H9 (cell line): ENCODE results near the gene OR2M3. TPM values are rescaled to one million over a fixed set of nuclear protein-coding genes. Genes with fewer than 3 reads are reported as not detected.

Experiments
- DNase-seq: peaks from one replicate; pipeline ENCODE4 v3.0.0-alpha.2; 2017
- H2AFZ ChIP-seq: one replicate; pipeline ENCODE4 v1.6.1; 2013; ENCODE audit warnings: mild to moderate bottlenecking, low read length, control low read depth, moderate library complexity
- H2AK5ac ChIP-seq: 2 replicates; pipeline ENCODE4 v1.6.1; 2013; ENCODE audit warnings: low read length, control low read depth, mixed read lengths; ENCODE audit not compliant: insufficient read length
- H2BK120ac ChIP-seq: one replicate; pipeline ENCODE4 v1.6.1; 2013; ENCODE audit warnings: low read depth, mild to moderate bottlenecking, low read length, control low read depth, inconsistent platforms; ENCODE audit not compliant: poor library complexity, severe bottlenecking
- H2BK12ac ChIP-seq: 2 replicates; pipeline ENCODE4 v1.6.1; 2013; ENCODE audit warnings: low read length, control low read depth, mixed read lengths, low read depth; ENCODE audit not compliant: insufficient read length
- H2BK15ac ChIP-seq: 2 replicates; pipeline ENCODE4 v1.6.1; 2013; ENCODE audit warnings: low read depth, low read length, control low read depth
- H2BK20ac ChIP-seq: one replicate; pipeline ENCODE4 v1.6.1; 2013; ENCODE audit warnings: low read depth, mild to moderate bottlenecking, low read length, control low read depth, inconsistent platforms; ENCODE audit not compliant: poor library complexity, severe bottlenecking
- H2BK5ac ChIP-seq: 2 replicates; pipeline ENCODE4 v1.6.1; 2013; ENCODE audit warnings: low read length, control low read depth, mixed read lengths; ENCODE audit not compliant: insufficient read length
- H3K14ac ChIP-seq: 2 replicates; pipeline ENCODE4 v1.6.1; 2013; ENCODE audit warnings: low read length, control low read depth; ENCODE audit not compliant: insufficient read depth
- H3K18ac ChIP-seq: 2 replicates; pipeline ENCODE4 v1.6.1; 2013; ENCODE audit warnings: low read depth, mild to moderate bottlenecking, mixed read lengths, low read length, control low read depth; ENCODE audit not compliant: insufficient read length
- H3K23ac ChIP-seq: 2 replicates; pipeline ENCODE4 v1.6.1; 2013; ENCODE audit warnings: low read length, control low read depth, mixed read lengths, low read depth; ENCODE audit not compliant: insufficient read length
- H3K23me2 ChIP-seq: 2 replicates; pipeline ENCODE4 v1.6.1; 2013; ENCODE audit warnings: low read depth, mild to moderate bottlenecking, mixed read lengths, low read length, control low read depth; ENCODE audit not compliant: insufficient read length, poor library complexity, severe bottlenecking
- H3K27ac ChIP-seq: 2 replicates; pipeline ENCODE4 v1.5.1; 2013; ENCODE audit warnings: low read length, control low read depth, mixed read lengths, low read depth; ENCODE audit not compliant: insufficient read length
- H3K27me3 ChIP-seq: 2 replicates; pipeline ENCODE4 v1.6.1; 2013; ENCODE audit warnings: low read length, control low read depth, inconsistent platforms; ENCODE audit not compliant: insufficient read depth
- H3K4ac ChIP-seq: 2 replicates; pipeline ENCODE4 v1.6.1; 2013; ENCODE audit warnings: low read depth, mild to moderate bottlenecking, control low read depth, inconsistent platforms, low read length, moderate library complexity
- H3K4me1 ChIP-seq: 2 replicates; pipeline ENCODE4 v1.6.1; 2013; ENCODE audit warnings: low read length, control low read depth, inconsistent platforms; ENCODE audit not compliant: insufficient read depth
- H3K4me2 ChIP-seq: 2 replicates; pipeline ENCODE4 v1.6.1; 2013; ENCODE audit warnings: low read length, control low read depth, mixed read lengths; ENCODE audit not compliant: insufficient read length, insufficient read depth
- H3K56ac ChIP-seq: 2 replicates; pipeline ENCODE4 v1.6.1; 2013; ENCODE audit warnings: low read depth, mild to moderate bottlenecking, mixed read lengths, low read length, control low read depth; ENCODE audit not compliant: insufficient read length
- H3K79me1 ChIP-seq: 2 replicates; pipeline ENCODE4 v1.6.1; 2013; ENCODE audit warnings: low read depth, mild to moderate bottlenecking, moderate library complexity, low read length, control low read depth, inconsistent platforms; ENCODE audit not compliant: insufficient read depth, poor library complexity, severe bottlenecking
- H3K79me2 ChIP-seq: 2 replicates; pipeline ENCODE4 v1.6.1; 2013; ENCODE audit warnings: low read length, control low read depth, inconsistent platforms; ENCODE audit not compliant: insufficient read depth
- H3K9ac ChIP-seq: 2 replicates; pipeline ENCODE4 v1.6.1; 2013; ENCODE audit warnings: low read length, control low read depth, mixed read lengths; ENCODE audit not compliant: insufficient read length; ENCODE audit errors: extremely low read depth
- H3K9me3 ChIP-seq: one replicate; pipeline ENCODE4 v1.6.1; 2013; ENCODE audit warnings: low read depth, low read length, inconsistent platforms; ENCODE audit not compliant: control insufficient read depth
- H3T11ph ChIP-seq: one replicate; pipeline ENCODE4 v1.6.1; 2013; ENCODE audit warnings: mild to moderate bottlenecking, low read length, control low read depth, inconsistent platforms
- H4K20me1 ChIP-seq: one replicate; pipeline ENCODE4 v1.6.1; 2013; ENCODE audit not compliant: control insufficient read depth, insufficient read length, insufficient read depth
- H4K5ac ChIP-seq: 2 replicates; pipeline ENCODE4 v1.6.1; 2013; ENCODE audit warnings: low read depth, mild to moderate bottlenecking, mixed read lengths, low read length, control low read depth; ENCODE audit not compliant: insufficient read length
- H4K8ac ChIP-seq: replicated peaks from 2 replicates; pipeline ENCODE4 v1.6.1; 2013; ENCODE audit warnings: low read length, control low read depth, mixed read lengths, low read depth; ENCODE audit not compliant: insufficient read length
- H4K91ac ChIP-seq: 2 replicates; pipeline ENCODE4 v1.6.1; 2013; ENCODE audit warnings: low read depth, mild to moderate bottlenecking, moderate library complexity, mixed read lengths, low read length, control low read depth; ENCODE audit not compliant: insufficient read length
- H3K27ac Mint-ChIP-seq, 3 experiments: 2 replicates in 2 of 3; 3 replicates in 1 of 3; pipeline ENCODE4 v1.8.0; 2020 to 2021; ENCODE audit warnings: mixed read lengths in 3 of 3, mild to moderate bottlenecking in 1 of 3, moderate library complexity in 1 of 3
- H3K27me3 Mint-ChIP-seq: 2 replicates; pipeline ENCODE4 v1.8.0; 2021; ENCODE audit warnings: low read depth, mild to moderate bottlenecking, moderate library complexity, mixed read lengths
- H3K36me3 Mint-ChIP-seq, 3 experiments: 2 replicates in 2 of 3; 3 replicates in 1 of 3; pipeline ENCODE4 v1.8.0; 2020 to 2021; ENCODE audit warnings: low read depth in 3 of 3, mixed read lengths in 3 of 3; ENCODE audit not compliant: insufficient read depth in 1 of 3
- H3K4me1 Mint-ChIP-seq, 2 experiments: 2 replicates each; pipeline ENCODE4 v1.8.0; 2020; ENCODE audit warnings: mixed read lengths in 2 of 2
- H3K4me3 Mint-ChIP-seq, 2 experiments: 2 replicates in 1 of 2; 3 replicates in 1 of 2; pipeline ENCODE4 v1.8.0; 2020 to 2021; ENCODE audit warnings: mild to moderate bottlenecking in 2 of 2, mixed read lengths in 2 of 2, moderate library complexity in 1 of 2
- H3K9me3 Mint-ChIP-seq, 2 experiments: 2 replicates in 1 of 2; 3 replicates in 1 of 2; pipeline ENCODE4 v1.8.0; 2020; ENCODE audit warnings: mild to moderate bottlenecking in 2 of 2, mixed read lengths in 2 of 2, moderate library complexity in 1 of 2
- CTCF ChIP-seq: fragments of 200-600 bp; sonication (generic); conservative IDR thresholded peaks from 3 replicates; pipeline ENCODE4 v1.8.0; 2021; ENCODE audit warnings: antibody characterized with exemption, mild to moderate bottlenecking
- WGBS: extraction: QIAGEN DNeasy Blood & Tissue Kit; methylation state at CpG from one replicate; pipeline ENCODE4 v1.1.7; 2013; ENCODE audit warnings: missing lambda C conversion rate, low lambda C conversion rate, mixed read lengths; ENCODE audit not compliant: insufficient read length; ENCODE audit errors: extremely low coverage; 5-methylcytosine and 5-hydroxymethylcytosine counted together
- total RNA-seq: library from RNA; stranded (reverse); gene quantifications from 2 replicates; pipeline ENCODE4 v1.2.1, GENCODE V29; 2021

Gene OR2M3
- total RNA-seq, 1 experiment from 2014 or later: not detected

- H2BK5ac ChIP-seq: no peak overlapping the region
- peaks cover 43% of the 10 kb centered on the region for H3K9me3 ChIP-seq
- H3K9ac ChIP-seq: no peak overlapping the region
- H3K36me3 Mint-ChIP-seq: peaks cover 2 to 32% (median 12%) of the 10 kb centered on the region in 3 experiments; a peak in 5 of 7 replicates
- H3K4me3 Mint-ChIP-seq: no peak overlapping the region
- no CpG with 5 or more reads among the region's 1 CpG for WGBS
- no peak overlapping the region for H3K4me2 ChIP-seq
- peaks cover 5% of the 10 kb centered on the region for H3K27me3 Mint-ChIP-seq
- H3K9me3 Mint-ChIP-seq: peaks cover 80 to 84% of the 10 kb centered on the region in 2 experiments
- TF ChIP-seq CTCF: no peak
- no peak overlapping the region for H3K4ac ChIP-seq
- no peak overlapping the region for H3K27ac ChIP-seq
- no peak overlapping the region for H3T11ph ChIP-seq
- no peak for DNase-seq
- no peak overlapping the region for H2BK120ac ChIP-seq
- no peaks in the 10 kb centered on the region for H3K4me1 Mint-ChIP-seq
- H2AK5ac ChIP-seq: no peak overlapping the region
- no peaks in the 10 kb centered on the region for H3K79me2 ChIP-seq
- no peak overlapping the region for H3K23ac ChIP-seq
- no peak overlapping the region for H4K5ac ChIP-seq
- no peaks in the 10 kb centered on the region for H3K79me1 ChIP-seq
- no peak overlapping the region for H2BK12ac ChIP-seq
- H3K14ac ChIP-seq: no peak overlapping the region
- no peak overlapping the region for H3K18ac ChIP-seq
- H2BK15ac ChIP-seq: no peak overlapping the region
- H3K27ac Mint-ChIP-seq: no peak overlapping the region
- no peak overlapping the region for H4K8ac ChIP-seq
- no peak overlapping the region for H2BK20ac ChIP-seq
- H3K56ac ChIP-seq: no peak overlapping the region
- H3K27me3 ChIP-seq: no peaks in the 10 kb centered on the region
- H4K91ac ChIP-seq: no peak overlapping the region
- no peaks in the 10 kb centered on the region for H3K23me2 ChIP-seq
- H4K20me1 ChIP-seq: no peaks in the 10 kb centered on the region
- no peak overlapping the region for H2AFZ ChIP-seq
- no peaks in the 10 kb centered on the region for H3K4me1 ChIP-seq
Observed at GRCh38 chr1:248194117-248194516, 2.9 kb upstream of the OR2M3 start.
